ENCODE data around the gene ADCY3.

The ADCY3 gene

GRCh38 chr2:24881158-24881557 lies 38.9 kb downstream of the ADCY3 start:
- DNase-seq (ENCODE audit: low spot score): no peak
- H3K27ac ChIP-seq: peak overlapping the region in 1 of 2 donors; percentile 16
- no peak overlapping the region for H3K4me3 ChIP-seq

GRCh38 chr2:24878341-24878740 lies 41.7 kb downstream of the ADCY3 start:
- no peak overlapping the region for H3K4me3 ChIP-seq
- no peak for DNase-seq (ENCODE audit: low spot score)
- H3K27ac ChIP-seq: no peak overlapping the region
- TF ChIP-seq CTCF (IDR thresholded peaks at IDR 0.05): no peak

More at GRCh38 chr2:24881158-24881557, 38.9 kb downstream of the ADCY3 start:
- no peak for TF ChIP-seq CTCF (IDR thresholded peaks at IDR 0.05)

- TF ChIP-seq CTCF (IDR thresholded peaks at IDR 0.05): no peak
- peak overlapping the region in 1 of 2 donors; percentile 4 for H3K27ac ChIP-seq
- no peak overlapping the region for H3K4me3 ChIP-seq
- DNase-seq (ENCODE audit: low spot score): peak; percentile 31
Observed at GRCh38 chr2:24877646-24878045, 42.4 kb downstream of the ADCY3 start.

- Histone ChIP-seq H3K27ac (no peak overlapping the region), H3K4me3 (no peak overlapping the region)
- no peak for TF ChIP-seq CTCF (IDR thresholded peaks at IDR 0.05)
- peak; percentile 64 for DNase-seq (ENCODE audit: low spot score)
Observed at GRCh38 chr2:24877067-24877466, 43.0 kb downstream of the ADCY3 start.

- H3K27ac ChIP-seq: peak overlapping the region in 1 of 2 donors; percentile 83
- peak; percentile 52 for DNase-seq (ENCODE audit: low spot score)
Observed at GRCh38 chr2:24875901-24876300, 44.1 kb downstream of the ADCY3 start.

GRCh38 chr2:24875272-24875671 lies 44.8 kb downstream of the ADCY3 start:
- H3K4me3 ChIP-seq: no peak overlapping the region
- DNase-seq (ENCODE audit: low spot score): peak; percentile 71
- peak overlapping the region in 1 of 2 donors; percentile 83 for H3K27ac ChIP-seq
- TF ChIP-seq CTCF (IDR thresholded peaks at IDR 0.05): no peak

More at GRCh38 chr2:24875901-24876300, 44.1 kb downstream of the ADCY3 start:
- TF ChIP-seq CTCF (IDR thresholded peaks at IDR 0.05): no peak
- no peak overlapping the region for H3K4me3 ChIP-seq

- no peak overlapping the region for H3K4me3 ChIP-seq
- DNase-seq (ENCODE audit: low spot score): peak; percentile 87
- no peak for TF ChIP-seq CTCF (IDR thresholded peaks at IDR 0.05)
- peak overlapping the region in 1 of 2 donors; percentile 83 for H3K27ac ChIP-seq
Observed at GRCh38 chr2:24874035-24874434, 46.0 kb downstream of the ADCY3 start.

Data from coronary artery (tissue), 2 donors.